GM12878 (cell line): ENCODE data around the gene TMED10. TPM values are rescaled to one million over a fixed set of nuclear protein-coding genes. Genes with fewer than 3 reads are reported as not detected.

Experiments
- ASH2L ChIP-seq: fragments of 300-600, 200-600 bp; sonication (generic); IDR thresholded peaks from 2 replicates; pipeline ENCODE4 v1.6.1; 2017; ENCODE audit warnings: low read depth, mild to moderate bottlenecking, borderline replicate concordance
- BMI1 ChIP-seq: fragments of 450-650 bp; IDR thresholded peaks from 2 replicates; pipeline ENCODE4 v1.6.1; 2016; ENCODE audit warnings: mild to moderate bottlenecking, moderate library complexity, borderline replicate concordance
- CBFB ChIP-seq: IDR thresholded peaks from 2 replicates; pipeline ENCODE4 v1.6.1; 2016; ENCODE audit warnings: antibody characterized with exemption, low read depth
- CREB1 ChIP-seq: IDR thresholded peaks from 2 replicates; pipeline ENCODE4 v1.6.1; 2012; ENCODE audit warnings: low read depth, mild to moderate bottlenecking, inconsistent platforms
- EZH2 ChIP-seq: IDR thresholded peaks from 2 replicates; pipeline ENCODE4 v1.6.1; 2012; ENCODE audit warnings: low read depth, mild to moderate bottlenecking, control low read depth, inconsistent platforms, low read length, borderline replicate concordance; ENCODE audit not compliant: control insufficient read depth
- FOS ChIP-seq: IDR thresholded peaks from 3 replicates; pipeline ENCODE4 v1.6.1; 2011; ENCODE audit warnings: borderline replicate concordance; ENCODE audit not compliant: insufficient read length; ENCODE audit errors: extremely low read depth
- GABPA ChIP-seq: IDR thresholded peaks from 2 replicates; pipeline ENCODE4 v1.6.1; 2014; ENCODE audit warnings: antibody characterized with exemption, low read depth, mild to moderate bottlenecking, inconsistent platforms
- IRF4 ChIP-seq: IDR thresholded peaks from 2 replicates; pipeline ENCODE4 v1.6.1; 2011; ENCODE audit warnings: low read depth, low read length
- LARP7 ChIP-seq: fragments of 450-650 bp; IDR thresholded peaks from 2 replicates; pipeline ENCODE4 v1.6.1; 2017; ENCODE audit warnings: mild to moderate bottlenecking
- NFXL1 ChIP-seq: fragments of 450-650 bp; IDR thresholded peaks from 2 replicates; pipeline ENCODE4 v1.6.1; 2017; ENCODE audit warnings: antibody characterized with exemption, mild to moderate bottlenecking, borderline replicate concordance
- NFYA ChIP-seq: IDR thresholded peaks from 2 replicates; pipeline ENCODE4 v1.6.1; 2011; ENCODE audit warnings: low read depth, mild to moderate bottlenecking, low read length, improper control_type of control experiment, borderline replicate concordance
- RCOR1 ChIP-seq: conservative IDR thresholded peaks from 2 replicates; pipeline ENCODE4 v1.6.1; 2012; ENCODE audit warnings: low read depth, low read length, improper control_type of control experiment
- SMAD1 ChIP-seq: fragments of 450-650 bp; IDR thresholded peaks from 2 replicates; pipeline ENCODE4 v1.6.1; 2018; ENCODE audit warnings: mild to moderate bottlenecking, low read depth; ENCODE audit not compliant: partially characterized antibody
- SRF ChIP-seq, 2 experiments: IDR thresholded peaks; 2 replicates each; pipeline ENCODE4 v1.6.1; 2011; ENCODE audit warnings: low read depth in 2 of 2, low read length in 2 of 2, mild to moderate bottlenecking in 1 of 2, moderate library complexity in 1 of 2
- SUZ12 ChIP-seq: fragments of 200-600 bp; sonication (generic); IDR thresholded peaks from one replicate; pipeline ENCODE4 v1.6.1; 2018; ENCODE audit warnings: antibody characterized with exemption, mild to moderate bottlenecking; ENCODE audit not compliant: unreplicated experiment
- ZBED1 ChIP-seq: IDR thresholded peaks from 2 replicates; pipeline ENCODE4 v1.6.1; 2016; ENCODE audit warnings: borderline replicate concordance
- ZBTB33 ChIP-seq: fragments of 450-650 bp; IDR thresholded peaks from 2 replicates; pipeline ENCODE4 v1.6.1; 2017; ENCODE audit warnings: mild to moderate bottlenecking
- ZBTB4 ChIP-seq: fragments of 450-650 bp; formaldehyde crosslinking; IDR thresholded peaks from 2 replicates; pipeline ENCODE4 v1.4.0; 2022; ENCODE audit warnings: mild to moderate bottlenecking, moderate library complexity
- ZNF24 ChIP-seq: fragments of 450-650 bp; IDR thresholded peaks from 2 replicates; pipeline ENCODE4 v1.6.1; 2017; ENCODE audit warnings: antibody characterized with exemption, mild to moderate bottlenecking
- ZNF384 ChIP-seq: IDR thresholded peaks from 2 replicates; pipeline ENCODE4 v1.6.1; 2012; ENCODE audit warnings: low read depth, mild to moderate bottlenecking, low read length, improper control_type of control experiment, borderline replicate concordance
- ZSCAN29 ChIP-seq: fragments of 450-650 bp; IDR thresholded peaks from 2 replicates; pipeline ENCODE4 v1.6.1; 2017; ENCODE audit warnings: mild to moderate bottlenecking, moderate library complexity
- polyA plus RNA-seq, 11 experiments: library from polyadenylated mRNA; depleted of rRNA in 4 of 11; unstranded in 6 of 11; stranded (reverse) in 5 of 11; fragments of >200 nt; fragmentation: Nextera tagmentation in 4 of 11; fragmentation: Illumina TruSeq in 1 of 11; extraction: Ambion mirVana in 4 of 11; extraction: Trizol in 1 of 11; gene quantifications; 1 replicate in 1 of 11; 2 replicates in 10 of 11; pipeline versions ENCODE4 v1.2.1 to v1.2.3, GENCODE V29; 2011 to 2016; ENCODE audit warnings: inconsistent platforms in 2 of 11, missing spikeins in 2 of 11, low read depth in 1 of 11
- total RNA-seq, 4 experiments: library from RNA; depleted of rRNA in 3 of 4; stranded (reverse); fragments of >200 nt in 3 of 4; fragmentation: Illumina TruSeq in 1 of 4; extraction: Trizol in 1 of 4; gene quantifications; 2 replicates each; pipeline versions ENCODE4 v1.2.1 to v1.2.3, GENCODE V29; 2013 to 2021
- TF ChIP-seq, protein P1 (sequence below): IDR thresholded peaks from 2 replicates; pipeline ENCODE4 v1.6.1; 2011; ENCODE audit warnings: mild to moderate bottlenecking, low read depth, low read length, moderate library complexity; ENCODE audit not compliant: insufficient replicate concordance
- TF ChIP-seq, protein P2 (sequence below): fragments of 450-650 bp; IDR thresholded peaks from 2 replicates; pipeline ENCODE4 v1.6.1; 2016; ENCODE audit warnings: mild to moderate bottlenecking

The TMED10 gene
- total and polyA plus RNA-seq, 10 of the 15 experiments (the other 5 are each of a cell fraction or from before 2014, with no cell fraction given), result 99.8 to 270 (median 180) TPM

DNA sequence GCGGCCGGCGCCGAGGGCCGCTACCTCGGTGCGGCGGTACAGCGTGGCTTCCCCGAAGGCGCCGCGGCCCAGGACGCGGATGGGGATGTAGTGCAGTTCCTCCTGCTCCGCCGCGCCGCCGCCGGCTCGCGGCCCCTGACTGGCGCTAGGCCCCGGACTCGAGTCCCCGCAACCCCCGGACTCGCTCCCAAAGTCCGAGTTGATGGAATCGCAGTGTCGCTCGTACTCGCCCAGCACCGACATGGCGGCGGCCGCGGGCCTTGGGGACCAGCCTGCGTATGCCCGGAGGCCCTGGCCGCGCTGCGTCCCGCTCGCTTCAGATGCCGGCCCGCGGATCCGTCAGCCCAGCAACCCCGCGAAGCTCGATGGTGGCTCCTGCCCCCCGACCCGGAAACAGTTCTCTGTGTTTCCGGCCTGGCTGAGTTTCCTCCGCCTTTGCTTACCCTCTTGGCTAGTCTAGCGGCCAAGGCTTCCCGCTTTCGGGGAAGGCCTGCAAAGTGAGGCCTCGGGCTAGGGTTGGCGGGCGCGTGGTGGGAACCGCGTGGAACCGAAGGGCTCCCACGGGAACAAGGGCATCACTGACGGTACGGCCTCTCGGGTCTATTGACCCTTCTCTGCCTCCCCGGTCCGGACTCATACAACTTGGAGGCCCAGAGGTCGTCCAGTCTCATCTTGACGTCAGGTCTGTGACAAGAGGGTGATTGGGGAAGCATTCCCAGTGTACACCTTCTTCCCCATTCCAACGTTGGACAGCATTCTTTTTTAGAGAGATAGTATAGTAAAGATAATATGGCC is 49.5 kb downstream of the TMED10 start, which contains the start of gene NEK9 (continued):
- TF ChIP-seq ZBTB33 (no peak), ZBED1 (0 out of 2 replicates have a peak, but pooled peaks have one; percentile 32), CREB1 (peak; percentile 46), GABPA (peak; percentile 96), ASH2L (peak; percentile 86; the same call in 1 of the 2 replicates), ZNF24 (no peak), NFXL1 (no peak), NFYA (no peak), ZSCAN29 (0 out of 2 replicates have a peak, but pooled peaks have one; percentile 17), FOS (no peak), RCOR1 (0 out of 2 replicates have a peak, but pooled peaks have one; percentile 15), SMAD1 (no peak), LARP7 (peak; percentile 95), IRF4 (no peak; the same call in 1 of the 2 replicates), CBFB (peak; percentile 72), ZBTB4 (CRISPR knock-in tag) (no peak), BMI1 (no peak), ZNF384 (no peak), EZH2 (no peak), SRF (IDR thresholded peaks at IDR 0.05; ENCODE audit: low read depth in 2 of 2, low read length in 2 of 2) (no peak), SUZ12 (no peak)
- TF ChIP-seq, protein P1, sequence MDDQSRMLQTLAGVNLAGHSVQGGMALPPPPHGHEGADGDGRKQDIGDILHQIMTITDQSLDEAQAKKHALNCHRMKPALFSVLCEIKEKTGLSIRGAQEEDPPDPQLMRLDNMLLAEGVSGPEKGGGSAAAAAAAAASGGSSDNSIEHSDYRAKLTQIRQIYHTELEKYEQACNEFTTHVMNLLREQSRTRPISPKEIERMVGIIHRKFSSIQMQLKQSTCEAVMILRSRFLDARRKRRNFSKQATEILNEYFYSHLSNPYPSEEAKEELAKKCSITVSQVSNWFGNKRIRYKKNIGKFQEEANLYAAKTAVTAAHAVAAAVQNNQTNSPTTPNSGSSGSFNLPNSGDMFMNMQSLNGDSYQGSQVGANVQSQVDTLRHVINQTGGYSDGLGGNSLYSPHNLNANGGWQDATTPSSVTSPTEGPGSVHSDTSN, result no peak
- TF ChIP-seq, protein P2, sequence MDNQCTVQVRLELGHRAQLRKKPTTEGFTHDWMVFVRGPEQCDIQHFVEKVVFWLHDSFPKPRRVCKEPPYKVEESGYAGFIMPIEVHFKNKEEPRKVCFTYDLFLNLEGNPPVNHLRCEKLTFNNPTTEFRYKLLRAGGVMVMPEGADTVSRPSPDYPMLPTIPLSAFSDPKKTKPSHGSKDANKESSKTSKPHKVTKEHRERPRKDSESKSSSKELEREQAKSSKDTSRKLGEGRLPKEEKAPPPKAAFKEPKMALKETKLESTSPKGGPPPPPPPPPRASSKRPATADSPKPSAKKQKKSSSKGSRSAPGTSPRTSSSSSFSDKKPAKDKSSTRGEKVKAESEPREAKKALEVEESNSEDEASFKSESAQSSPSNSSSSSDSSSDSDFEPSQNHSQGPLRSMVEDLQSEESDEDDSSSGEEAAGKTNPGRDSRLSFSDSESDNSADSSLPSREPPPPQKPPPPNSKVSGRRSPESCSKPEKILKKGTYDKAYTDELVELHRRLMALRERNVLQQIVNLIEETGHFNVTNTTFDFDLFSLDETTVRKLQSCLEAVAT, result 0 out of 2 replicates have a peak, but pooled peaks have one; percentile 36
